ENCODE results near the gene ELL3. TPM values are rescaled to one million over a fixed set of nuclear protein-coding genes. Genes with fewer than 3 reads are reported as not detected.
A peak's percentile ranks its signal among the peaks of the same experiment; 100 is the strongest.

The ELL3 gene
- total RNA-seq, 1 experiment from 2014 or later: 2.2 TPM

DNA sequence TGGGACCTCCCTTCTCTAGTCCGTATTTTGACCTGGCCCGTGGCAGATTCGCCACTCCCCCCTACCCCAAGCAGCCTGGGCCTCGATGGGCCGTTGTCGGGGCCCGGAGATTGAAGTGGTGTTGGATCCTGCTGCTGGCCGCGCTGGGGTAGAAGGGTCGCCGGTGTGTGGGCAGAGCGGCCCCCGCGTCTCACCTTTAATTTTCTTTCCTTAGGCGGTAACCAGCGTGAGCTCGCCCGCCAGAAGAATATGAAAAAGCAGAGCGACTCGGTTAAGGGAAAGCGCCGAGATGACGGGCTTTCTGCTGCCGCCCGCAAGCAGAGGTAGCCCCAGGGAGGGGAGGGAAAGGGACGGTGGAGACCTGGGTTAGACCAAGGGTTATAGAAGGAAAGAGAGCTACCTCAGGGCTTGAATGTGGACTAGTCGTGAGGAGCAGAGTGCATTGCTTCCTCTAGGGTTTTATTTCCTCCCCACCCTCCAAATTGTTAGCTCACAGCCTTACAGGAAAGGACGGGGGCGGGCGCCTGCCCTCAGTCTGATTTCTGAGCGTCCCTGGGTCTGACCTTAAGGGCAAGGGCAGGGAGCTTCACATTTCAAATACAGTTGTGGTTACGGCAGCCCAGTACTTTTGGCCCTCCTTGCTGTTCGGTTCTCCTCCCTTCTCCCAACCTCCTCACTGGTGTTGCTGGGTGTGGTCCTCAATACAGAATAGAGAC, 16.2 kb upstream of the ELL3 start:
- DNase-seq (ENCODE audit: low read depth): peak; percentile 11

DNA sequence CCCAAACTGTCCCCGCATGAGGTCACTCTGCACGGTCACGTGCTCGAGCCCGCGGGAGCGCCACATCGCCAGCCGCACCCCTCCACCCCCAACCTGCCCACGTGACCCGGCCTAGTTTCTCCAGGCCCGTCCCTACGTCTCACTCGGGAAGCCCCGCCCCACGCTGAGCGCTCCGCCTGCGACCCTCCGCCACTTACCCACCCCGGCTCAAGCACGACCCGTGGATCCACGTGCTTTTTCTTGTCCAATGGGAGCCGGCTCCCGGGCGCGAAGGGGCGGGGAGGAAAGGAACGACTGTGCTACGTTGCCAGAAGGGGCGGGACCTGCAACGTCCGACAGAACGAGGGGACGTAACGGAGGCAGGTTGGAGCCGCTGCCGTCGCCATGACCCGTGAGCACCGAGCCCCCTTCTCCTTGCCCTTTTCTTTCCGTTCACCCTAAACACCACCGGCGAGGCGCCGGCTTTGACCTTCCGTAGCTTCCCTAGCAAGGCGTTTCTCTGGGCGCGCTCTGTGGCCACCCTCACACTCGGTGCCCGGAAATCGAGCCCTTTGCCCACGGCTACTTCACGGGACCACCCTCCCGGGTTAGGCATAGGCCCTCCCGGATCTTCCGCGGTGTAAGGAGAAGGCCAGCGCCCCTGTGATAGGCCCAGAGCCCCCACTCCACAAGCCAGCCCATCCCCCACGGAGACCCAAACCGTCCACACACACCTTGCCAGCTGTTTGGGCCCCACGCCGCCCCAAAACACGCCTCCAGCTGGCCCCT, 15.4 kb upstream of the ELL3 start, which contains the start of gene SERF2:
SERF2 (plus strand) TSS at position 328 of the 768 bp plus-strand sequence; CDS start at position 385, 57 bp downstream.
- DNase-seq (ENCODE audit: low read depth): peak; percentile 99

DNA sequence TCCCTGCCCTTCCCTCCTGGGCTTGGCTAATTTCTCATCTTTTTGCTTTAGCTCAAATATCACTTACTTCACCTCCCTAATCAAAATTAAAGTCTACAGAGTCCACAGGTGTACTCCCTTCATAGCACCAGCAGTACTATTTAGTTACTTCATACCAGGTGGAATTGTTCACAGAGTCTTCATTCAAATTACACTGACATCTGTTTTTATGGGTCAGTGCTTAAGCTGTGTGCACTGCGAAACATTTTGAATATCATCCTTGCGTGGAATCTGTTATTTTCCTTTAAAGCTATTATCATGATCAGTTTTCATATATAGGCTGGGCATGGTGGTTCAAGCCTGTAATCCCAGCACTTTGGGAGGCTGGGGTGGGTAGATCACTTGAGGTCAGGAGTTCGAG, 12.6 kb upstream of the ELL3 start:
- DNase-seq (ENCODE audit: low read depth): no peak

DNA sequence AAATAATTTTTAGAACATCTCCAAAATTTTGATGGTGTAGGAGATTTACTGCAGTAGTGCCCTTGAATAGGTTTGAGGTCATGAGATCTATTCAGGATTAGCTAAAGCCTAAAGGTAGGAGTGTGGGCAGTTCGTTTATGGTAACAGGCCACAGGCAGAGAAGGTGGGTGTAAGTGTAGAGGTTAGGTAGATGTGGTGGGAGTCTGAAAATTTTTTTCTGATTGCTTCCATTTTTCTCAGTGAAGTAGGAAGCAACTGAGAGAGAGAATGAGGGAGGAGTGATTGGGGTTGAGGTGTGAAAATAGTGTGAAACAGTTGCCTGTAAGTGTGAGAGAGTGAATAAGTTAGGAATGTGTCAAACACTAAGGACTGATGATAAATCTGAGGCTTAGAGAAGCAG, 2.2 kb upstream of the ELL3 start:
- DNase-seq (ENCODE audit: low read depth): no peak

DNA sequence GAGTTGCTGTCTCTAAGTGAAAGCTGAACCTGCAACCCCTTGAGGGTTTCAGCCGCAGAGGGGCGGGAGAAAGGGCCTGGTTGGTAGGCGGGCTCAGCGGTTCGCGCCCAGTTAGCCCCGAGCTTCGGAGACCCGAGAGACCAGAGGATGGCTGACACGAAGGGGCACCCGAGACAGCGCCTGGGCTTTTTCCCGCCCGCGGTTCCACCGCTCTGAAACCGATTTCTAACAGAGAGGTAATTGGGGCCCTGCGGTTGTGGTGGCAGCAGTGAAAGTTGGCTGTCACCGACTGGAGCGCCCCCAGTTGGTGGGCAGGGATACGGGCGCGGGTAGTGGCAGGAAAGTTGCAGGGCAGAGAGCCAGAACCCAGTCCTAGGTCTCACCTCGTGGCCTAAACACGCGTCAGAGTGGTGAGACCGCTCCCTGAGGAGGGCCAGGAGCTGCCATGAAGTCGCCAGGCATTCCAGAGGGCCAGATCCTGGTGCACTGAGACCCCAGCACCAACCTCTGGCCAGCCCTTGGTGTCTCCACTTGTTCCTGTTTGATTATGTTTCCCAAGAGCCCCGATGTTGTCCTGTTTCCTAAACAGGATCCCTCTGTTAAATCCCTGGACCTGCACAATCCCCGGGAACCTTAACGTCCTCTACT, 625 bp upstream of the ELL3 start:
- peak; percentile 65 for DNase-seq (ENCODE audit: low read depth)

DNA sequence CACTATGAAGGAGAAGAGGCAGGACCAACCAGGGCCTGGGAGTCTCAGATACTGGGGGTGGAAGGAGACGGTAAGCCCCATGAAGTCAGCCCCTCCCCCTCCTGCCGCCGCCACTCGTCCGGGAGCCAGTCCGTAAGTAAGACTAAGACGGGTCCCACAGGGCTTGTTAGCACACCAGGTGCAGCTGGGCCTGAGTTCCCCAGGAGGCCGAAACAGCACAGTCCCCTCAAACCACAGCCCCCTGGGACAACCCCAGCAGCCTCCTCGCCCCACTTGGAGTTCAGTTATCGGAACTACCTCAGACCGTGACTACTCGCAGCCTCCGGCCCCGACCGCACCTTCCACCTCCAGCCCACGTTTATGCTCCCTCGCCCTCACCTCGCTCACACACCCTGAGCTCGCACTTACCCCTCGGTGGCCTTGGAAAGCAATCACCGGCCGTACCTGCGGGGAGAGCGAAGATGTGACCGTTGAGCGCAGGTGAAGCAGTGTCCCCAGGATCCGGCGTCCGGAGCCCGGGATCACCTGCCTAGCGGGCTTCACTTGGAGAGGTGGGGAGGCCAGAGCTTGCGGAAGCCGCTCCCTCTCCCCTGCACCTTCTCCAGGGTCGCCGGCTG, 557 bp downstream of the ELL3 start:
- DNase-seq (ENCODE audit: low read depth): no peak

DNA sequence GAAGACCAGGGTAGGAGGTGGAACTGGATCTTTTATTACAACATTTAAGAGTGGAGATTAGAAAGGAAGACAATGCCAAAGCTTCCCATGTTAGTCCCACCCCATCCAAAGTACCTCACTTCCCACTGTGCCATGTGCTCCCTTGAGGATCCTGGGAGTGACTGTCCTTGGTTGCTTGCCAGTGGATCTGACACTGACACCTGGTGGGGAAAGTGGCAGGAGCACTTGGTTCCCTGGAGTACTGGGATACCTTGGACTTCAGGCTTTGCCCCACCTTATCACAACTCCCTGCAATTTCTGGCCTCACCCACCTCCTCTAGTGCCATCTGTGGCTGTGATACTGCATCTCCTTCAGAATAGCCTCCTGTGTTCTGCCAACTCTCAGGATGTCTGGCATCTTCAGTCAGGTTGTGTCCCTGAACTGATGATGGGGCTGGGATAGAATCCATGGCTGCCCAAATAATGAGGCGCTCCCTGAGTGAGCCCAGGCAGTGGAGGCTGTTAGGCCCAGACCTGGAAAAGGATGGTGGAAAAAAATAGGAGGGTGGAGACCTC, 1.3 kb downstream of the ELL3 start:
- DNase-seq (ENCODE audit: low read depth): peak; percentile 64

DNA sequence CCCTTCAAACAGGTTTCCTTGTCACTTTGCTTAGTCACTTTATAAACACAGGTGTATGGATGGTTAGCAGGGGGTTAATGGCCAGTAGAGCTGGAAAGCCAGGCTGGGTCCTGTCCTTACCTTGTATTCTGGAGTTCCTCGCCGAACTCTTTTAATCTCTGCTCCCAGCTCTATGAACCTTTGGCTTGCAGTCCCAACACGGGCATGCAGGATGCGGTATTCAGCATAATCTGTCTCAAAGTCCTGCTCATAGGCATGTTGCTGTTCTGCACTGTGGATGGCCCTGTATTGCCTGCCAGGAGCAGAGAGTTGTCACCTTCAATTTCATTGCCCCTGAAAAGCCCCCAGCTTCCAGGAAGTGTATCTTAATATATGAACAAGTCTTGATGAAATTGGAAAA, 2.7 kb downstream of the ELL3 start:
- no peak for DNase-seq (ENCODE audit: low read depth)

DNA sequence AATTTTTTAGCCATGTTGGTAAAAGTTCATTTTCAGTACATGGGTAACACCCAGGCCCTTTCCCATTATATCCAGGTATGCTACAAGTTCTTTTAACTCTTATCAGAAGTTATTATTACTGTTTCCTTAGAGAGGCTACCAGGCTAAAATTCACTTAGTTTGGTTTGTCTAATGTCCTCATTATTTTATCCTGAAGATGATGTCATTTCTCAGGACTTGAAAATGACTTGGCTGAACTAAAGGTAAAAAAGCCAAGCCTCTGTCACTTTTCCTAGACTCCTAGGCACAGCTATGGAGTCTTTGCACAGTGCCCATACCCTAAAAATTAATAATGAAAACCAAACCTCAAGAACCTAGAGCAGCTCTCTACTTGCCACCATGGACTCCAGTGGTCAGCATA, 4.1 kb downstream of the ELL3 start:
- DNase-seq (ENCODE audit: low read depth): no peak

DNA sequence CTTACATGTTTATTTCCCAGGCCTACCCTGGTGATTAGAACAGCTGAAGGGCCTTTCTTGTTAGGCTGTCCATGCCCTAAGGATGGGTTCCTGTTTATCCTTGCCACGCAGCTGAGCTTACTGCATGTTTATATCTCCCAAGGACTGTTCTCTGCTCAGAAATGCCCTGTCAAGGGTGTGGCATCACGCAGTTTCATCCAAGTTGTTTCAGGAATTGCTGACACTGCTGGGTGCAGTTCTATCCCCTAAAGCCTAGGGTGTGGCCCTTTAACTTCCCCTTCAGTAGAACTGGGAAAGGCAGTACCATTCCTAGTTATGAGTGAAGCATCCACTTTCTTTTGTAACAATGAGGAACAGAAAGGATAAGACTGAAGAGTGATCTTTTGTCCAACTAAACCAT, 5.0 kb downstream of the ELL3 start:
- DNase-seq (ENCODE audit: low read depth): no peak

DNA sequence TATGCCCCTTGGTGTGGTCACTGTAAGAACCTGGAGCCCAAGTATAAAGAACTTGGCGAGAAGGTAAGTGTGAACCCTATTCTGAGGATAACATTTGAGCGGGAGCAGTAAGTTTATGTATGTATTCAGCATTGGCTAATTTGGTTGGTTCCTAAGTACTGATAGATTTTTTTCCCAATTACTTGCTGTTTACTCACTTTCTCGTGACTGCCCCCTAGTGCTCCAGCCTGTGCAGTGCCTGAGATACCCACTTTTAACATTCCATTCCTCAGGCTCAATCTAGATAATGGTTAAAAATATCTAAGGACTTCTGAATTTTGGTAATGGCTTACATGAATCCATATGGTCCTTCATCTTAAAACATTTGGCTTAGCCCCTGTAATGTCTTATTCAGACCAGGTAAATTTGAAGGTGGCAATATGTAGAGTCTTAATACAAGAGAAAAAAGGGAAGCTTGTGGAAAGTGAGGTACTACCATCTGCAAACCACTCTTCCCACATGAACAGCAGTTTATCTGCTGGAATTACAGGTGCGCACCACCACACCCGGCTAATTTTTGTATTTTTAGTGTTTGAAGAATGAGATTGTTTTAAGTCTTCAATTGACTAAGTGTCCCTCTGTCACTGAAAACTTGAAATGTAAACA, 7.1 kb downstream of the ELL3 start:
- DNase-seq (ENCODE audit: low read depth): peak; percentile 57

DNA sequence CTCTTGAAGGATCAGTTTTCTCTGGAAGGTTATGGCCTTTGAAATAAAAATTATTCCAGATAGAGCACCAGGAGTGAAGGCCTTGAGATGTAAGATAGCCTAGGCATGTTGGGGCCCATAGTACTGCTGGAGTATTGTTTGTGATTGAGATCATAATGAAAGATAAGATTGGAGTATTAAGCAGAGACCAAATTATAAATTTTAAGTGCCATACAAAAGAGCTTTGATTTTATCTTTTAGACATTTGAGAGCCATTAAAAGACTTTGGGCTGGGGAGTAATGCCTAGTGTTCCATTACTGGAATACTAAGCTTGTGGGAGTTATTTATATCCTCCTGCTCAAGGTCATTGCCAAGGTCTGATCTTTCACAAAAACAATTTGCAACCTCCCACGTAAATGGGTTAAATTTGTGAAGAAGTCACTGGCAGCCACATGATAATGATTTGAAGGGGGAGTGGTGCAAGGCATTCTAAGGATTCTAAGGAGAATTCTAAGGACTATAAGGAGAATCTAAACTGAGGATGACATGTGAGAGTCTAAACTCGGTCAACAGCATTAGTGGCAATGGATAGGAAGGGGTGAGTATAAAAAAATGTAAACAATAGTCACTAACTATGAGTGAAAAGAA, 12.8 kb downstream of the ELL3 start:
- DNase-seq (ENCODE audit: low read depth): no peak

DNA sequence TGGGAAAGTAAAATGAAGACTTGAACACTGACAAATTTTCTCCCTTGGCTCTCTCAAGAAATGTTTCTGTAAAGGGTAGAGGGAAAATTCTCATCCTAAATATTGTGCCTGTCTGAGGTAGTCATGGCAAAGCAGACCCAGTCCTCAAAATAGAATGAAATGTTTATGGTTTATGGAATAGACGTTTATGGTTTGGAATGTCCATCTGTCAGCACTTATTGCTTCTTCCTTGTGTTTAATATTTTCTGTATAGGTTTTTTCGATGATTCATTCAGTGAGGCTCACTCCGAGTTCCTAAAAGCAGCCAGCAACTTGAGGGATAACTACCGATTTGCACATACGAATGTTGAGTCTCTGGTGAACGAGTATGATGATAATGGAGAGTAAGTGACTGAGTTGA, 13.9 kb downstream of the ELL3 start:
- no peak for DNase-seq (ENCODE audit: low read depth)

DNA sequence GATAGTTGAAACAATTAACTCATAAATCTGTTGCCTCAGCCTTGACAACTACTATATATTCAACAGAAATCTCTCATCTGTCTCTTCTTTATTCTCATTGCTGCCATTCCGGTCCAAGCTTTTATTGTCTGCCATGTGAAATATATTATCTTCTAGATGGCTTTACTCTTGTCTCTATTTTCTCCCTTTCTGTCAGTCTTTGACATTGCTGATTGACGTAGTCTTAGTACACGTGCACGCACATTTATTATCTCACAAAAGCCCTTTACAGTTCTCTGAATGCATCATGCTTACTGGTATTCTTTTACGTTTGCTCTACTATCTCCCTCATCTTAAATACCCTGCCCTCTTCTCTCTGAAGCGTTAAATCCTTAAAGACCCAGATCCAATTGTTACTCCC, 24.9 kb downstream of the ELL3 start:
- DNase-seq (ENCODE audit: low read depth): no peak

DNA sequence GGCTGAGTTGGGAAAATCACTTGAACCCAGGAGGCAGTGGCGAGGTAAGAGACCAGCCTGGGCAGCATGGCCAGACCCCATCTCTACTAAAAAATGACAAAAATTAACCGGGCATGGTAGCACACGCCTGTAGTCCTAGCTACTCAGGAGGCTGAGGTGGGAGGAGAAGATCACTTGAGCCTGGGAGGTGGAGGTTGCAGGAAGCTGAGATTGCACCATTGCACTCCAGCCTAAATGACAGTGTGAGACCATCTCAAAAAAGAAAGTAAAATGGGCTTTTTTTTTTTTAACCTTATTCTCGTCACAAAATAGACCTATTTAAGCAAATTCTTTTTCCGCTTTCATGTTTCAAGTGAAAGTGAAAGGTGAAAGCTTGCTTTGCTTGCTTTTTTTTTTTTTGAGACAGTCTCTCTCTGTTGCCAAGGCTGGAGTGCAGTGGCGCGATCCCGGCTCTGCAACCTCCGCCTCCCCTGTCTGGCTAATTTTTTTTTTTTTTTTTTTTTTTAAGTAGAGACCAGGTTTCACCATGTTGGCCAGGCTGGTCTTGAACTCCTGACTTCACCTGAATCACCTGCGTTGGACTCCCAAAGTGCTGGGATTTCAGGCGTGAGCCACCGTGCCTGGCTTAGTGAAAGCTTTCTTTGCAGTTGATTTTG, 26.9 kb downstream of the ELL3 start:
- DNase-seq (ENCODE audit: low read depth): no peak

DNA sequence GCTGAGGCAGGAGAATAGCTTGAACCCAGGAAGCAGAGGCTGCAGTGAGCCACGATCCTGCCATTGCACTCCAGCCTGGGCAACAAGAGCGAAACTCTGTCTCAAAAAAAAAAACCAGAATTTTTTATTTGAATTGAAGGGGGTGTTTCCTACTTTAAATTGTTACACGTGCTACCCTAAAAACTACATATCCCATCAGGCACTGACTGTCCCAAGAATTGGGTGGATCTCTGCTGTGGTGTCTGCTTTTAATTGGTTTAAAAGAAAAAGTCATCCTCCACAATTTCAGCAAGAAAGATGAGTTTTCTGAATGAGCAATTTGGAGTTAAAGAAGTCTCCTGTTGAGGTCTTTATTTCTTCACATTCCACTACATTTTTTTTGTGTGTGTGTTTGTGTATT, 28.4 kb downstream of the ELL3 start:
- DNase-seq (ENCODE audit: low read depth): peak; percentile 35

DNA sequence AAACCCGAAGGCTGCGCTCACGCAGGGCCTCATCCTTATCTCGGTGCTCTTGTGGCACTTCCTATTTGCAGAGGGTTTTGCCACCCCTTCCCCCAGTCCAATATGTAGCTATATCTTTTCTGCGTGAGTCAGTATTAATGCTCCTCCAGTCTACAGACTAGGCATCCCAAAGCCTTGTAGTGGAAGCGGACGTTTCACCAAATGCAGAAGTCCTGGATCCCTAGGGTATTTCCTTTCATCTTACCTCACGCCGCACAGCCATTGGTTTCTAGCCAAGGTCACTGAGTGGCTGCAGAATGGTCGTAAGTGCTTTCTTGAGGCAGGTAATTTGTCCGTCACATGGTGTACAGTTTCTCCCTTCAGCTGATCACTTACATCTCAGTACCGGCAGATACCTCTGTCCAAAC, 29.9 kb downstream of the ELL3 start:
- peak; percentile 53 for DNase-seq (ENCODE audit: low read depth)

DNA sequence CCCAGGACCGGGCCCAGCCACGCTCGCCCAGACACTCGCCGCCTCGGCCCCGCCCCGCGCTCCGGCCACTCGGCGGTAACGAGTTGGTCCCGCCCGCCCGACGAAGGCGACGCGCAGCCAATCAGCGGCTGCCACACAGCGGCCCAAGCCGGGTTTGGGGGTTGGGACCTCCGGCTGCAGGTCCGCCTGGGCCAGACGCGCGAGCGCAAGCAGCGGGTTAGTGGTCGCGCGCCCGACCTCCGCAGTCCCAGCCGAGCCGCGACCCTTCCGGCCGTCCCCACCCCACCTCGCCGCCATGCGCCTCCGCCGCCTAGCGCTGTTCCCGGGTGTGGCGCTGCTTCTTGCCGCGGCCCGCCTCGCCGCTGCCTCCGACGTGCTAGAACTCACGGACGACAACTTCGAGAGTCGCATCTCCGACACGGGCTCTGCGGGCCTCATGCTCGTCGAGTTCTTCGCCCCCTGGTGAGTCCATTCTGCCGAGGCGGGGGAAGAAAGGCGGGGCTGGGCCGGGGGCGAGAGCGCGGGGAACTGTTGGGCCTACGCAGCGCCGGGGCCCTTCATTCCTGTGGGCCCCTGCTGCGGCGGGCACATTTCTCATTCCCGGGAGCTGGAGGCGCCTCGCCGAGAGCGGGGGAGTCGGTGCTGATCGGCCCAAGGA, 30.4 kb downstream of the ELL3 start, which contains the start of gene PDIA3:
PDIA3 (plus strand) TSS at position 194 of the 658 bp plus-strand sequence; CDS start at position 296, 102 bp downstream.
- DNase-seq (ENCODE audit: low read depth): peak; percentile 89

DNA sequence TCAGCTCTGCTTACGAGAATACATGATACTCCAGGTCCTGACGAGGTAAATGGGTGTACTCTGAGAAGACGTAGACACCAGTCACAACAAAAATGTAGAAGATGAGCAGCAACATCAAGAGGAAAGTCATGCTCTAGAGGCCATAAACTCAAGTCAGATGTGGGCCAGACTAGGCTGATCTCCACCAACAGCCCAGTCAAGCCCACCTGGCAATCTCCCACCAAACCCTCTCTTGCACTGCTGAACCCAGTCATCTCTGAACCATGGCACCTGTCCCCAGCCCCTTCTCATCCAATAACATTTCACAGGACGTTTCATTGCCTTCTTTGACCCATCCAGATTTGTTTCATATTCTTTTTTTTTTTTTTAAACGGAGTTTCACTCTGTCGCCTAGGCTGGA, 41.4 kb downstream of the ELL3 start:
- DNase-seq (ENCODE audit: low read depth): no peak
